Hepatocyte (in vitro differentiated cells): Measurements from ENCODE around the gene KRTAP5-5. TPM values are rescaled to one million over a fixed set of nuclear protein-coding genes. Genes with fewer than 3 reads are reported as not detected.

Experiments used
- DNase-seq: peaks from one replicate; pipeline ENCODE4 v3.0.0-alpha.2; 2016; ENCODE audit warnings: low spot score
- H2AFZ ChIP-seq: fragments of 200-600 bp; sonication (generic); 2 replicates; pipeline ENCODE4 v1.6.0; 2016; ENCODE audit warnings: antibody characterized with exemption, mild to moderate bottlenecking
- H3K27ac ChIP-seq: fragments of 200-600 bp; sonication (generic); 2 replicates; pipeline ENCODE4 v1.5.1; 2016; ENCODE audit warnings: mild to moderate bottlenecking
- H3K27me3 ChIP-seq: fragments of 200-600 bp; sonication (generic); 2 replicates; pipeline ENCODE4 v1.6.1; 2016
- H3K36me3 ChIP-seq: fragments of 200-600 bp; sonication (generic); replicated peaks from 2 replicates; pipeline ENCODE4 v1.5.1; 2016; ENCODE audit warnings: low read depth; ENCODE audit not compliant: insufficient read depth
- H3K4me1 ChIP-seq: fragments of 200-600 bp; sonication (generic); 2 replicates; pipeline ENCODE4 v1.5.1; 2016; ENCODE audit warnings: mild to moderate bottlenecking, moderate library complexity; ENCODE audit not compliant: insufficient read depth
- H3K4me2 ChIP-seq: fragments of 200-600 bp; sonication (generic); 2 replicates; pipeline ENCODE4 v1.6.0; 2016
- H3K4me3 ChIP-seq: fragments of 200-600 bp; sonication (generic); 2 replicates; pipeline ENCODE4 v1.5.1; 2016; ENCODE audit warnings: mild to moderate bottlenecking
- H3K79me2 ChIP-seq: fragments of 200-600 bp; sonication (generic); 2 replicates; pipeline ENCODE4 v1.6.0; 2017; ENCODE audit warnings: mild to moderate bottlenecking
- H3K9me2 ChIP-seq: fragments of 200-600 bp; sonication (generic); replicated peaks from 2 replicates; pipeline ENCODE4 v1.6.0; 2017; ENCODE audit warnings: mild to moderate bottlenecking; ENCODE audit not compliant: insufficient read depth
- H3K9me3 ChIP-seq: fragments of 200-600 bp; sonication (generic); 2 replicates; pipeline ENCODE4 v1.5.1; 2016; ENCODE audit warnings: low read depth, mild to moderate bottlenecking
- H4K20me1 ChIP-seq: fragments of 200-600 bp; sonication (generic); 2 replicates; pipeline ENCODE4 v1.6.0; 2016; ENCODE audit warnings: mild to moderate bottlenecking; ENCODE audit not compliant: insufficient read depth, poor library complexity, severe bottlenecking
- CTCF ChIP-seq: fragments of 200-600 bp; sonication (generic); IDR thresholded peaks from 2 replicates; pipeline ENCODE4 v1.5.1; 2016; ENCODE audit warnings: antibody characterized with exemption, mild to moderate bottlenecking; ENCODE audit not compliant: poor library complexity
- EZH2 ChIP-seq: fragments of 200-600 bp; sonication (generic); IDR thresholded peaks from 2 replicates; pipeline ENCODE4 v1.6.1; 2016; ENCODE audit warnings: antibody characterized with exemption, mild to moderate bottlenecking, borderline replicate concordance
- EZH2phosphoT487 ChIP-seq: fragments of 200-600 bp; sonication (generic); IDR thresholded peaks from one replicate; pipeline ENCODE4 v1.6.1; 2018; ENCODE audit warnings: antibody characterized with exemption, mild to moderate bottlenecking, low read depth, moderate library complexity; ENCODE audit not compliant: unreplicated experiment, severe bottlenecking
- WGBS: methylation state at CpG from one replicate; pipeline ENCODE4 v1.1.6; 2016; ENCODE audit warnings: low lambda C conversion rate; ENCODE audit errors: missing lambda C conversion rate; 5-methylcytosine and 5-hydroxymethylcytosine counted together
- polyA plus RNA-seq: library from polyadenylated mRNA; unstranded; fragments of >200 nt; fragmentation: Nextera tagmentation; extraction: Ambion mirVana; gene quantifications from 2 replicates; pipeline ENCODE4 v1.2.1, GENCODE V29; 2016
- total RNA-seq: library from RNA; depleted of rRNA; stranded (reverse); fragments of >200 nt; gene quantifications from 2 replicates; pipeline ENCODE4 v1.2.3, GENCODE V29; 2014

The KRTAP5-5 gene
- total and polyA plus RNA-seq, 2 experiments from 2014 or later, result 0.54 TPM; not detected in 1

- Histone ChIP-seq H3K4me2 (no peak overlapping the region), H3K4me3 (no peak overlapping the region), H2AFZ (no peak overlapping the region), H3K27ac (no peak overlapping the region), H3K79me2 (no peaks in the 10 kb centered on the region), H3K4me1 (no peaks in the 10 kb centered on the region), H3K9me2 (no peaks in the 10 kb centered on the region), H3K27me3 (peaks cover 5% of the 10 kb centered on the region), H3K36me3 (no peaks in the 10 kb centered on the region), H3K9me3 (no peaks in the 10 kb centered on the region), H4K20me1 (no peaks in the 10 kb centered on the region)
- WGBS, result 55% methylated on average over 29 of the region's 32 CpGs
- TF ChIP-seq EZH2 (no peak), CTCF (peak; percentile 74)
- peak; percentile 76 for DNase-seq
These were observed 10.7 kb downstream of the KRTAP5-5 start for GRCh38 chr11:1640076-1640946.

DNA sequence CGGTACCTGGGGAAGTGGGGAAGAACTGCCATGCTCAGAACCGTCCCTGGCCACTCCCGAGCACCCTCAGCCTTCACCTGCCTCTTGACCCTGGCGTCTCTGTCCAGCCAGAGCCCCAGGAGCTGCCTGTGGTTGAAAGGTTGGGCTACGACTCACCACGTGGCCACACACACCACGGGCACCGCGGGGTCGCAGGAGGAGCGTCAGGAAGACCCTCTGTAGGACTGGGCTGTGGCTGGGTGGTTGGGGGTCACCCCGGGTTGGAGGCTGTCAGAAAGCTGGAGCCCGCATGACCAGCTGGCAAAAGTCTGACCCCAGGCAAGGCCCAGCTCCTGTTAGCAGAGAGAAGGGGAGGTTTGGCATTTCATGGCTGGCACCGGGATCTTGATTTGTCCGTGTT lies 11.5 kb downstream of the KRTAP5-5 start:
- Histone ChIP-seq H3K27me3 (peaks cover 2% of the 10 kb centered on the region), H3K36me3 (no peaks in the 10 kb centered on the region), H3K4me3 (no peak overlapping the region)

DNA sequence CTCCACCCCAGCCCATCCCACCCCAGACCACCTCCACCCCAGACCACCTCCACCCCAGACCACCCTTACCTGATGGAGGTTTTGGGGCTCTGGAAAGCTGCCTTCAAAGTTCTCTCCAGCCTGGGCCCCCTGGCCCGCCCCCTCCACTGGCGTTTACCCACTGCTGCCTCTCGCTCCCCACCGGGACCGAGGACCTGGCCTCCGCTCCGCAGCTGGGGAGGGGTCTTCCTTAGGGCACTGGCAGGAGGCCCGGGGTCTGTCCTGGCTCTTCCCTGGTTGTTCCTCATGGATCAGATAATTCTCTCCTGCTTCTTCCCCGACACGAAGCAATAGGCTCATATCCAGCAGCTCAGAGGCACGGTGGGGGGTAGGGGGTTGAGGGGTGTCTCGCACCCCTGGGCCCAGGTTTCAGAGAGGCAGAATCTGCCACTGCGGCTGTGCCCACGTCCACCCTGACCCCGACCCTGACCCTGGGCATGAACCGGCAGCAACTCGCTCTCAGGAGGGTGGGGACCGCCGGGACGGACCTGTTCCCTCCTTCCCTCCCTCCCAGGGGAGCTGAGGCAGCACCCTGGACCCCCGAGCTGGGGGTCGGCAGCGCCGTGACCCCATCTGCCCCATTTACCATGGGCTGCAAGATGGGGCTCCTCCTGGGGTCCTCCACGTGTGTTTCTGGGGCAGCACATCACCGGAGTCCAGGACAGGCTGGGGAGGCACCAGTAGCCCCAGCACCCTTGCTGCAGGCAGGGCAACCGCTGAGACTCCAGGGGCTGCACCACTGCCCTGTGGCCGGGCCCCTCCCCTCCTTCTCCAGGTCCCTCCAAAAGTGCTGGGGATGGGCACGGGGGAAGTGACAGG lies 12.9 kb downstream of the KRTAP5-5 start:
- no peaks in the 10 kb centered on the region for H3K27me3 ChIP-seq
- H3K79me2 ChIP-seq, result no peaks in the 10 kb centered on the region
- no peak for TF ChIP-seq EZH2
- no peak for TF ChIP-seq EZH2phosphoT487
- no peak for TF ChIP-seq CTCF
- peak; percentile 3 for DNase-seq
- H3K9me2 ChIP-seq, result no peaks in the 10 kb centered on the region
- no peaks in the 10 kb centered on the region for H3K36me3 ChIP-seq
- H2AFZ ChIP-seq, result no peak overlapping the region
- no peaks in the 10 kb centered on the region for H4K20me1 ChIP-seq
- H3K27ac ChIP-seq, result no peak overlapping the region
- no peak overlapping the region for H3K4me3 ChIP-seq
- no peaks in the 10 kb centered on the region for H3K9me3 ChIP-seq
- H3K4me2 ChIP-seq, result no peak overlapping the region
- no peaks in the 10 kb centered on the region for H3K4me1 ChIP-seq
- WGBS, result 89% methylated on average over 28 of the region's 29 CpGs

More for the DNA sequence above, 11.5 kb downstream of the KRTAP5-5 start:
- no peaks in the 10 kb centered on the region for H3K4me1 ChIP-seq
- no peak overlapping the region for H3K27ac ChIP-seq
- no peak for TF ChIP-seq EZH2phosphoT487
- TF ChIP-seq EZH2, result no peak
- no peak for TF ChIP-seq CTCF
- WGBS, result 94% methylated on average over 15 of the region's 15 CpGs
- H3K9me2 ChIP-seq, result no peaks in the 10 kb centered on the region
- no peak overlapping the region for H3K4me2 ChIP-seq
- no peaks in the 10 kb centered on the region for H4K20me1 ChIP-seq
- DNase-seq, result no peak
- no peaks in the 10 kb centered on the region for H3K79me2 ChIP-seq
- no peaks in the 10 kb centered on the region for H3K9me3 ChIP-seq
- H2AFZ ChIP-seq, result no peak overlapping the region
